ENCODE results near the gene TCEANC2. TPM values are rescaled to one million over a fixed set of nuclear protein-coding genes. Genes with fewer than 3 reads are reported as not detected.

TCEANC2 gene
- total RNA-seq, 1 experiment from 2014 or later, result 1.9 TPM

DNA sequence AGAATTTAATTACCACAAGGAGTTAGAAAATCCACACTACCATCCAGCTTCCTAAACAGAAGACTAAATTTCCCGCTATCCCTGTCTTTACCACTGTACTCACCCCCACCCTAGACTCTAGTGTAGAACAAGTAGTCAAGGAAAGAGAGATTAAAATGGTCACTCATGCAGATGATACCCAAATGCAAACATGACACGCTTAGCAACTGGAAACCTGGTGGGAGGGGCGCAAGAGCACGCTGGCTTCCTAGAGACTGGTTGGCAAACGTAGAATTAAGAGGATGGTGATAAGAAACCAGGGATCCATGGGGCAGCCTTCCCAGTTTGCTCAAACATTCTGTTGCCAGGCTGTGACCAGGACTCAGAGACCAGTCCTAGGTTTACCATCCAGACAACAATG lies 25.6 kb upstream of the TCEANC2 start:
- no peaks in the 10 kb centered on the region for H3K9me3 Mint-ChIP-seq (ENCODE audit: unreplicated experiment)
- no TSS peak for BruUV-seq (replicated peaks)
- H3K36me3 Mint-ChIP-seq (ENCODE audit: insufficient read depth, unreplicated experiment), result no peaks in the 10 kb centered on the region
- H3K27me3 ChIP-seq (replicated peaks; ENCODE audit: control insufficient read depth, insufficient read depth, low read length), result no peaks in the 10 kb centered on the region
- POLR2A ChIA-PET, result no interaction called here
- H3K36me3 ChIP-seq (ENCODE audit: control insufficient read depth, insufficient read depth, low read length), result no peaks in the 10 kb centered on the region
- H3K4me3 Mint-ChIP-seq (ENCODE audit: unreplicated experiment), result no peak overlapping the region
- TF ChIP-seq, protein P1, sequence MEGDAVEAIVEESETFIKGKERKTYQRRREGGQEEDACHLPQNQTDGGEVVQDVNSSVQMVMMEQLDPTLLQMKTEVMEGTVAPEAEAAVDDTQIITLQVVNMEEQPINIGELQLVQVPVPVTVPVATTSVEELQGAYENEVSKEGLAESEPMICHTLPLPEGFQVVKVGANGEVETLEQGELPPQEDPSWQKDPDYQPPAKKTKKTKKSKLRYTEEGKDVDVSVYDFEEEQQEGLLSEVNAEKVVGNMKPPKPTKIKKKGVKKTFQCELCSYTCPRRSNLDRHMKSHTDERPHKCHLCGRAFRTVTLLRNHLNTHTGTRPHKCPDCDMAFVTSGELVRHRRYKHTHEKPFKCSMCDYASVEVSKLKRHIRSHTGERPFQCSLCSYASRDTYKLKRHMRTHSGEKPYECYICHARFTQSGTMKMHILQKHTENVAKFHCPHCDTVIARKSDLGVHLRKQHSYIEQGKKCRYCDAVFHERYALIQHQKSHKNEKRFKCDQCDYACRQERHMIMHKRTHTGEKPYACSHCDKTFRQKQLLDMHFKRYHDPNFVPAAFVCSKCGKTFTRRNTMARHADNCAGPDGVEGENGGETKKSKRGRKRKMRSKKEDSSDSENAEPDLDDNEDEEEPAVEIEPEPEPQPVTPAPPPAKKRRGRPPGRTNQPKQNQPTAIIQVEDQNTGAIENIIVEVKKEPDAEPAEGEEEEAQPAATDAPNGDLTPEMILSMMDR (IDR thresholded peaks at IDR 0.05; ENCODE audit: insufficient read depth in 1 of 2, low read depth in 1 of 2, low read length in 1 of 2, severe bottlenecking in 1 of 2, unreplicated experiment in 1 of 2), result no peak
- H3K4me1 Mint-ChIP-seq (ENCODE audit: low read depth, unreplicated experiment), result peaks cover 24% of the 10 kb centered on the region
- H3K27me3 Mint-ChIP-seq (ENCODE audit: insufficient read depth, unreplicated experiment), result no peaks in the 10 kb centered on the region
- H3K4me3 ChIP-seq (ENCODE audit: low read depth, low read length), result no peak overlapping the region
- peak overlapping the region; percentile 13 for H3K27ac Mint-ChIP-seq (ENCODE audit: unreplicated experiment)
- H3K9me3 ChIP-seq, result no peaks in the 10 kb centered on the region
- CTCF ChIA-PET, result interaction anchor here (0.7 kb wide), 1 partner anchor 43 kb away, joined by 3 read pairs; no protein-coding TSS in a partner anchor
- peaks cover 17% of the 10 kb centered on the region for H3K4me1 ChIP-seq
- intact Hi-C loops (cut with micrococcal nuclease; ENCODE audit: unreplicated experiment), result loop anchor here (2.0 kb wide), 1 partner anchor 25 kb away; the partner anchor contains the start of genes TCEANC2 and TMEM59
- no peak for DNase-seq

DNA sequence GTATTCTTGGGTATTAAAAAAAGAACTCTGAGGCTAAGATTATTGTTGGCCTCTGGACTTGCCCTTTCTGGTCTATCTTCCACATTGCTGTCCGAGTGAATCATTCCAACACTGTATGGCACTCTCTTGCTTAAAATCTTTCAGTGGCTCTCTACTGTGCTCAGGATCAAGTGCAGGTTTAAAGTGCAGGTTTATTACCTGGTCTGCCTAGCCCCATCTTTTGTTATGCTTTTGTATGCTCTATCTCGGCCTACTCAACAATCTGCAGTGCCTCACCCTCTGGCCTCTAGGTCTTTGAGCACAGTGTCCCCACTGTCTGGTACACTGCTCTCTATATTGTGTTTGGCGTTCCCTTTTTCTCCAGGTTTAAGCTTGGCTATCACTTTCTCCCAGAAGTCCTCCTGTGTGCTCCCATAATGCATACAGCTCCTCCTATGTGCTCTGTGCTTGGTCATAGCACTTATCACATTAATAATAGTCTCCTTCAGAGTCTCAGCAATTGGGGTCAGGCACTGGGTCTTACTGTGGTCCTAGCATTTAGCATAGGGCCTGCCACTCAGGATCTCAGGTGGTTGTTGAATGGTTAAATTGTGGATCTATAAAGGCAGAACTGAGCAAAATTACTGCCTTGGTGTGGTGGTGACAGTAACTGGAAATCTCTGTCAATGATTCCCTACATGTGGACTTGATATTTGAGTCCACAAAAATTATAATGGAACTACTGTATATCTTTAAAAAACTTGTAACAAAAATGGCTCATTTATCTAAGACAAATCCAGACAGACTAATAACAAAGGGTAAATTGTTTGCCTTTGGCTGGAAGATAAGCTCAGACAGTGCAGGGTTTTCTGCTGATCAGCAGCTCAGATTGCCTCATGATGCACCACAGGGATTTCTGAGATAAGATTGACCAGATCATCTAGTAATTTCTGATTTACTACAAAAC lies 24.8 kb upstream of the TCEANC2 start:
- no peak overlapping the region for H3K4me3 Mint-ChIP-seq (ENCODE audit: unreplicated experiment)
- TF ChIP-seq, protein P1 (IDR thresholded peaks at IDR 0.05; ENCODE audit: insufficient read depth in 1 of 2, low read depth in 1 of 2, low read length in 1 of 2, severe bottlenecking in 1 of 2, unreplicated experiment in 1 of 2), result no peak
- peaks cover 17% of the 10 kb centered on the region for H3K4me1 ChIP-seq
- DNase-seq, result no peak
- BruUV-seq (replicated peaks), result no TSS peak
- no peaks in the 10 kb centered on the region for H3K27me3 ChIP-seq (replicated peaks; ENCODE audit: control insufficient read depth, insufficient read depth, low read length)
- ChIA-PET POLR2A (no interaction called here), CTCF (interaction anchor here (0.7 to 1.0 kb wide), 2 partner anchors 12 to 53 kb away, joined by 3 to 4 read pairs; no protein-coding TSS in a partner anchor)
- H3K36me3 Mint-ChIP-seq (ENCODE audit: insufficient read depth, unreplicated experiment), result peaks cover 7% of the 10 kb centered on the region
- no peaks in the 10 kb centered on the region for H3K36me3 ChIP-seq (ENCODE audit: control insufficient read depth, insufficient read depth, low read length)
- no peak overlapping the region for H3K4me3 ChIP-seq (ENCODE audit: low read depth, low read length)
- no peaks in the 10 kb centered on the region for H3K9me3 Mint-ChIP-seq (ENCODE audit: unreplicated experiment)
- intact Hi-C loops (cut with micrococcal nuclease; ENCODE audit: unreplicated experiment), result loop anchor here (2.0 kb wide), 1 partner anchor 24 kb away; the partner anchor contains the start of genes TCEANC2 and TMEM59
- peaks cover 24% of the 10 kb centered on the region for H3K4me1 Mint-ChIP-seq (ENCODE audit: low read depth, unreplicated experiment)
- H3K27me3 Mint-ChIP-seq (ENCODE audit: insufficient read depth, unreplicated experiment), result no peaks in the 10 kb centered on the region
- H3K9me3 ChIP-seq, result no peaks in the 10 kb centered on the region
- peak overlapping the region; percentile 13 for H3K27ac Mint-ChIP-seq (ENCODE audit: unreplicated experiment)

DNA sequence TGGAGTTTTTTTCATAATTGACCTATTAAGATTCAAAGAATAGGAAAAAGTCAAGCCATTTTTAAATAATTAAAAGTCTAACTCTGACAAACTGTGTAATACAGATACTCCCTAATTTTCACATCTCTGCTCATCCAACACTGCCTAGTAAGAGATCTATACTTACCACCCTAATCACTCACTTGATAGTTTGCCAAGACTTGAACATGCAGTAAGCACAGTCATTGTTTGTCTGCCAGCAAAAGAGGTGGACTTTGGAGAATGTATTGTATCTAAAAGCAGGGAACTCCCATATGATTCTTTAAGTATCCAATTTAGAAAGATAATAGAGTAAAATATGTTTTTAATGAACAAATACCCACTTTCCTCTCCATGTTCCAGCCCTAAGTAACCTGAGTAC lies 15.9 kb upstream of the TCEANC2 start:
- H3K4me1 ChIP-seq, result no peaks in the 10 kb centered on the region
- ChIA-PET POLR2A (no interaction called here), CTCF (no interaction called here)
- H3K36me3 ChIP-seq (ENCODE audit: control insufficient read depth, insufficient read depth, low read length), result no peaks in the 10 kb centered on the region
- no peak overlapping the region for H3K4me3 Mint-ChIP-seq (ENCODE audit: unreplicated experiment)
- H3K9me3 ChIP-seq, result no peaks in the 10 kb centered on the region
- H3K9me3 Mint-ChIP-seq (ENCODE audit: unreplicated experiment), result no peaks in the 10 kb centered on the region
- H3K36me3 Mint-ChIP-seq (ENCODE audit: insufficient read depth, unreplicated experiment), result peaks cover 22% of the 10 kb centered on the region
- H3K4me3 ChIP-seq (ENCODE audit: low read depth, low read length), result no peak overlapping the region
- no TSS peak for BruUV-seq (replicated peaks)
- intact Hi-C loops (cut with micrococcal nuclease; ENCODE audit: unreplicated experiment), result no loop called here
- no peak overlapping the region for H3K27ac Mint-ChIP-seq (ENCODE audit: unreplicated experiment)
- TF ChIP-seq, protein P1 (IDR thresholded peaks at IDR 0.05; ENCODE audit: insufficient read depth in 1 of 2, low read depth in 1 of 2, low read length in 1 of 2, severe bottlenecking in 1 of 2, unreplicated experiment in 1 of 2), result no peak
- H3K27me3 Mint-ChIP-seq (ENCODE audit: insufficient read depth, unreplicated experiment), result no peaks in the 10 kb centered on the region
- peaks cover 7% of the 10 kb centered on the region for H3K4me1 Mint-ChIP-seq (ENCODE audit: low read depth, unreplicated experiment)
- H3K27me3 ChIP-seq (replicated peaks; ENCODE audit: control insufficient read depth, insufficient read depth, low read length), result no peaks in the 10 kb centered on the region
- DNase-seq, result no peak

Data from Caco-2 (cell line).